Activated CD8-positive, alpha-beta memory T cell treated with anti-CD3 and anti-CD28 coated beads for 36 hours (primary cell): ENCODE results near the gene AOPEP. TPM values are rescaled to one million over a fixed set of nuclear protein-coding genes. Genes with fewer than 3 reads are reported as not detected.
"Not testable (repeated sequence)": the region's sequence is repeated elsewhere in the genome, so short reads cannot be mapped to it uniquely, and the experiment has no call there.

Source experiments
- CTCF ChIA-PET: fragments of 350-600 bp; sonication (Branson Sonifier 250); formaldehyde crosslinking; loops from one replicate; lab custom pipeline; 2021; ENCODE audit warnings: antibody characterized with exemption; lab: Charles Lee
- POLR2A ChIA-PET: fragments of 350-600 bp; sonication (Branson Sonifier 250); formaldehyde crosslinking; loops from one replicate; lab custom pipeline; 2021; ENCODE audit warnings: antibody characterized with exemption; lab: Charles Lee
- total RNA-seq, 2 experiments: library from RNA; stranded (reverse); gene quantifications; one replicate each; pipeline ENCODE4 v1.2.3, GENCODE V29; 2021

Gene AOPEP
- total RNA-seq, 2 experiments from 2014 or later, result 7.4 to 7.8 TPM

- CTCF ChIA-PET, result no interaction called here
- POLR2A ChIA-PET, result interaction anchor here (0.6 kb wide), 1 partner anchor 520 kb away, joined by 4 read pairs; no protein-coding TSS in a partner anchor
Observed at GRCh38 chr9:94825611-94825958, 99.1 kb downstream of the AOPEP start.

GRCh38 chr9:94826044-94826443, 99.5 kb downstream of the AOPEP start:
- CTCF ChIA-PET, result interaction anchor here (1.4 kb wide), 1 partner anchor 14 kb away, joined by 4 read pairs; no protein-coding TSS in a partner anchor
- POLR2A ChIA-PET, result interaction anchor here (0.6 kb wide), 1 partner anchor 520 kb away, joined by 4 read pairs; no protein-coding TSS in a partner anchor

DNA sequence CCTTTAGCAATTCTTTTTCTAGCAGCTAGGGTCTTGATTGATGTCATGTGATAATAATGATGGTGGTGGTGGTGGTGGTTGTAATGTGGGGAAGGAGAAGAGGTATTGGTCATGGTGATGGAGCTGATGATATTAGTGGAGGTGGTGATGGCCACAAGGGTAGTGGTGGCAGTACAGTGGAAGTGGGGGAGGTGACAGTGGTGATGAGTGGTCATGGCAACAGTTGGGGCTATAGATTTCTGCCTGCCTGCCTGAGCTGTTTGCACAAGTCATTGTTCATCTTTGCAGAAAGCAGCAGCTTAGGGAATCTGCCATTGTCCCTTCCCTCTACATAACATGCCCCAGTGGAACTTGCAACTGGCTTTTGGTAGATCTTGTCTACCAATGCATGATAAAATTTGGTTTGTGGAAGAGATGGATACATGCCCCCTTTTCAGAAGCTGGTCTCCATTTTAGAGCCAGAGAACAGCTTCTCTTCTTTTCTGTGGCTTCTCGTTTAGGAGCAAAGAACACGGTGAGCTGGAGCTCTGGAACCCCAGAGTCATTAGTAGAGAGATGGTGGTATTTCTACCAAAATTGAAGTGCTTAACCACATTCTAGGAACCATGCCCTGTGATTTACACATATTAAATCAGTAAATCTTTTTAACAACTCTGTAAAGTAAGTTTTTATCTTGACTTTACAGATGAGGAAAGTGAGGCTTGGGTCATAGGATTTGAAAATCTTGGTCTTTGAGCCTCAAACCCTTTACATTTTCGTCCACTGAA, 100.3 kb downstream of the AOPEP start:
- ChIA-PET CTCF (interaction anchor here (1.4 kb wide), 1 partner anchor 15 kb away, joined by 4 read pairs; no protein-coding TSS in a partner anchor), POLR2A (no interaction called here)

DNA sequence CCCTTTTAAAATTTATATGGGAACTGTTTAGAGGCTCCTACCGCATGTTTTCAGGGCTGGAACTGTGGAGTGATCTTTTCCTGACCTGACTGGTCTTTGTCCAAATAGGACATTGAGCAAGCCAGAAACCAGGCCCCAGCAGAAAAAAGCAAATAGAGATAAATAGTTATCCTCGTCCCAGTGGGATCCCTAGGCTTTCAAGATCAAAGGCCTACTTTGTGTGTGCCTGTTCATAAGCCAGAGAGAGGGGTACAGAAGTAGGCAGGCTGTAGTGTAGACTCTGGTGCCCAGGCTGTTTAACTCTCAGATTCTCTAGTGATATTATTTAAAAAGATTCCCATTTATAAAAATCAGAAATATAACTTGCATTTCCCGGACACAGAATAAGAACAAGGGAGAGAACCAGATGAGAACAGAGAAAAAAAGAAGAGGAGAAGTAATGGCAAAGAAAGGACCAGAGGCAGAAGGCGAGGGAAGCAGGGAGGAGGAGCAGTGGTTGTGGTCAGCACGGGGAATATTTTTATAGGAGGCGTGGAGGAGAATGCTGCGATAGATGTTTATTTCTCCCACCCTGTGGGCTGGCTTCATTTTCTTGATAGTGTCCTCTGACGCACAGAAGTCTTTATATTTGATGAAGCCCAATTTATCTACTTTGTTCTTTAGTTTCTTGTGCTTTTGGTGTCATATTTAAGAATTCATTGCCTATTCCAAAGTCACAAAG, 101.2 kb downstream of the AOPEP start:
- CTCF ChIA-PET, result no interaction called here
- POLR2A ChIA-PET, result no interaction called here

DNA sequence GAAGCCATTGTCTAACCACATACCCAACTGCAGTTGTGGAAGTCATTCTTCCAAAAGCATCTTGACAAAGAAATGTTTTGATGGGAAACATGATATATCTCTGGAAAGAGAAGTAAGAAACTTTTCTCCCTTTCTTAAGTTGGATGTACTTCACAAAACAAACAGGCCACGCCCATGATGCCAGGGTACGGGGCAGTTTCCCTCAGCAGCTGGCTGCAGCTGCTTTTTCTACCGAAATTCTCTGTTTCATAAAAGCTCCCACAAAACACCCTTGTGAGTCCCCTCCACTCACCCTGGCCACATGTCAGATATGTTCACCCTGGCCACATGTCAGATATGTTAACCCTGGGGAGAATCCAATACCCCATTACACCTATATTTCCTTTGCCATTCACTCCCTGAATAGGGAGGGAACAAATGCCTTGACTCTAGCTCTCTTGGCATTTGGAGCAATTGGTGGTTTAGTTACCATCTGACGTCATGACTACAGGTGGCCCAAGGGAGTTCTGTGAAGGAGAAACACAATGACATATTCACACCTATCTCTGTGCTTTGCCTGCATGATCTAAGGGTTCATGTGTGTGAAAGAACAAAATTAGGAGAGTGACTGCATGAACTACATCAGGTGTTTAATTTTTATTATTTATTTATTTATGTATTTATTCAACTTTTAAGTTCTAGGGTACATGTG, 103.0 kb downstream of the AOPEP start:
- ChIA-PET POLR2A (no interaction called here), CTCF (no interaction called here)

DNA sequence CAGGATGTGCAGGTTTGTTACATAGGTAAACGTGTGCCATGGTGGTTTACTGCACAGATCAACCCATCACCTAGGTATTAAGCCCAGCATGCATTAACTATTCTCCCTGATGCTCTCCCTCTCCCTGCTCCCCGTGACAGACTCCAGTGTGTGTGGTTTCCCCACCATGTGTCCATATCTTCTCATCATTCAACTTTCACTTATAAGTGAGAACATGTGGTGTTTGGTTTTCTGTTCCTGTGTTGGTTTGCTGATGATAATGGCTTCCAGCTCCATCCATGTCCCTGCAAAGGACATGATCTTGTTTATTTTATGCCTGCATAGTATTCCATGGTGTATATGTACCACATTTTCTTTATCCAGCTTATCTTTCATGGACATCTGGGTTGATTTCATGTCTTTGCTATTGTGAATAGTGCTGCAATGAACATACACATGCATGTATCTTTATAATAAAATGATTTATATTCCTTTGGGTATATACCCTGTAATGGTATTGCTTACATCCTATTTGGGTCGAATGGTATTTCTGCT, 103.6 kb downstream of the AOPEP start:
- CTCF ChIA-PET, POLR2A ChIA-PET: not testable (repeated sequence)

GRCh38 chr9:94833802-94834201, 107.3 kb downstream of the AOPEP start:
- CTCF ChIA-PET, result no interaction called here
- POLR2A ChIA-PET, result no interaction called here

GRCh38 chr9:94837404-94837803, 110.9 kb downstream of the AOPEP start:
- ChIA-PET POLR2A (no interaction called here), CTCF (interaction anchor here (1.0 kb wide), 1 partner anchor 69 kb away, joined by 3 read pairs; no protein-coding TSS in a partner anchor)

- ChIA-PET CTCF (interaction anchor here (0.5 to 1.1 kb wide), 2 partner anchors 39 to 257 kb away, joined by 3 read pairs; no protein-coding TSS in a partner anchor), POLR2A (interaction anchor here (0.6 kb wide), 1 partner anchor 405 kb away, joined by 3 read pairs; no protein-coding TSS in a partner anchor)
Observed at GRCh38 chr9:94839398-94839797, 112.9 kb downstream of the AOPEP start.

- ChIA-PET POLR2A (no interaction called here), CTCF (no interaction called here)
Observed at GRCh38 chr9:94840738-94841137, 114.2 kb downstream of the AOPEP start.

- POLR2A ChIA-PET, result no interaction called here
Observed at GRCh38 chr9:94843134-94843533, 116.6 kb downstream of the AOPEP start.

GRCh38 chr9:94846739-94847138, 120.2 kb downstream of the AOPEP start:
- ChIA-PET POLR2A (no interaction called here), CTCF (no interaction called here)

More at GRCh38 chr9:94843134-94843533, 116.6 kb downstream of the AOPEP start:
- CTCF ChIA-PET, result no interaction called here

- ChIA-PET CTCF (no interaction called here), POLR2A (no interaction called here)
Observed at GRCh38 chr9:94847486-94847885, 121.0 kb downstream of the AOPEP start.

DNA sequence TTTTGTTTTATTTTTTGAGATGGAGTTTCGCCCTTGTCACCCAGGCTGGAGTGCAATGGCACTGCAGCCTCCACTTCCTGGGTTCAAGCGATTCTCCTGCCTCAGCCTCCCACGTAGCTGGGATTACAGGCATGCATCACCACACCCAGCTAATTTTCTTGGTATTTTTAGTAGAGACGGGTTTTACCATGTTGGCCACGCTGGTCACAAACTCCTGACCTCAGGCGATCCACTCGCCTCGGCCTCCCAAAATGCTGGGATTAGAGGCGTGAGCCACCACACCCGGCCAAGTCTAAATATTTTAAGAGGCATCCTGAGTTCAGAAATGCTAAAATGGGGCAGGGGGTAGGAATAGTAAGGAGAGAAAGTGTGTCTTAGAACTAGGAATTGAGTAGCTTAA, 122.3 kb downstream of the AOPEP start:
- POLR2A ChIA-PET, CTCF ChIA-PET: not testable (repeated sequence)

- ChIA-PET POLR2A (no interaction called here), CTCF (no interaction called here)
Observed at GRCh38 chr9:94850540-94851434, 124.3 kb downstream of the AOPEP start.

- CTCF ChIA-PET, result no interaction called here
- POLR2A ChIA-PET, result no interaction called here
Observed at GRCh38 chr9:94851467-94851866, 125.0 kb downstream of the AOPEP start.

- CTCF ChIA-PET, result interaction anchor here (1.1 kb wide), 1 partner anchor 9 kb away, joined by 3 read pairs; no protein-coding TSS in a partner anchor
- POLR2A ChIA-PET, result no interaction called here
Observed at GRCh38 chr9:94851892-94852291, 125.4 kb downstream of the AOPEP start.

DNA sequence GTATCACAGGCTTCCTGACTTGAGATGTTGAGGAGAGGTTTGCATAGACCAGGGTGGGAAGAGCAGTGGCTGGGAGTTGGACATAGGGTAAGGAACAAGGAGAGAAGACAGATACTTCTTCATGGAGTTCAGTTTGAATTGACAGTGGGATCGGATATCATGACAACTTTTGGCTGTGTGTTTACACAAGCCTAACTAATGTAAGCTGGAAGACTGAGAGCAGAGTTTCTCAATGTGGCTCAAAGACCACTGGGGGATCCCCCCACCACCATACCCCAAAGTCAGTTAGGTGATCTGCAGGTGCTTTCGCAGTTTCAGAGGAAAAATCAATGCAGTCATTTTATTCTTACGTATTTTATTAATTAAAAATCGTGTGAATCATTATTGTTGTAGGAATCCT, 125.9 kb downstream of the AOPEP start:
- POLR2A ChIA-PET, result no interaction called here
- CTCF ChIA-PET, result interaction anchor here (1.1 kb wide), 1 partner anchor 9 kb away, joined by 3 read pairs; no protein-coding TSS in a partner anchor
